PFSK-1 (cell line): ENCODE results near the gene HEPH.

Experiments used
- POLR2AphosphoS5 ChIP-seq: IDR thresholded peaks from 2 replicates; pipeline ENCODE4 v1.6.1; 2012; ENCODE audit warnings: low read depth, mild to moderate bottlenecking, control low read depth, low read length, moderate library complexity
- TAF1 ChIP-seq: IDR thresholded peaks from 2 replicates; pipeline ENCODE4 v1.6.1; 2012; ENCODE audit warnings: low read length, control low read depth, borderline replicate concordance; ENCODE audit not compliant: insufficient read depth

GRCh38 chrX:66126662-66127061, 37.4 kb upstream of the HEPH start:
- TF ChIP-seq TAF1 (no peak), POLR2AphosphoS5 (no peak)
